ENCODE results near the gene SIX4. TPM values are rescaled to one million over a fixed set of nuclear protein-coding genes. Genes with fewer than 3 reads are reported as not detected.

The SIX4 gene
- total RNA-seq: not detected

DNA sequence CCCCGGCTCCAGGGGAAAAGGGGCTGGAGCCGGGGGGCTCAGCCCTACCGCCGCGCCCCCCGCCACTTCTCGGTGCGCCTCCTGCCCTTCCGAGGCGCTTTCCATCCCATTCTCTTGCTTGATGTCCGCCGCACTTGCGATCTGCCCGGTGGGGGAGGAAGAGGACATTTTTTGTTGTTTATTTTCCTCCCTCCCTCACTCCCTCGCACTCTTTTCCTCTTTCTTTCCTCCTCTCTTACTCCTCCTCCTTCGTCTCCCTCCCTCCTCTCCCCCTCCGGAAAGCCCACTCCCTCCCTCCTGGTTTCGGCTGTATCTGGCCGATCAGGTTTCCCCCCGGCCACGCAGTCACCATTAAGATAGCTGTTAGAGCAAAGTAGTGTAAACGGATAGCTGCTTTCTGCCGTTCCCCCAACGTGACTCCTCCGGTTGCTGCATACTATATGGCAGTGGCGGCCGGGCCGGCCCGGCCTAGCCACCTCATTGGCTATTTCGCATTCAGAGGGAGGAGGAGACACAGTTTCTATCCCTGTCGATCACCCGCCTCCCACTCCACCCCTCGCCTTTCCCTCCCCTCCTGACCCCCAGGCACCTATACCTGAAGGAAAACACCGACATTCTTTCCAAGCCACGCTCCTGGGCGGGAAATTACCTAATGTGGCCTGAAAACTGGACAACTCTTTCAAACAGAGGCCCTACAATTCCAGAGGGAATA is at the start of gene SIX4:
SIX4 (minus strand) TSS at position 445 of the 712 bp plus-strand sequence; CDS start at position 168, 277 bp downstream.
- peak within 1 kb of the TSS; percentile 78 for H3K4me3 Mint-ChIP-seq
- CTCF ChIA-PET: no interaction called here
- no peak within 1 kb of the TSS for H3K27ac Mint-ChIP-seq
- H3K27me3 Mint-ChIP-seq (ENCODE audit: low read depth): peaks cover 70% of the 10 kb centered on the region
- intact Hi-C loops (cut with micrococcal nuclease): loop anchor here (2.0 to 10.0 kb wide), 4 partner anchors 143 to 479 kb away; partner anchors contain the start of gene PPM1A
- no peaks in the 10 kb centered on the region for H3K36me3 Mint-ChIP-seq (ENCODE audit: low read depth)
- peak; percentile 15 for DNase-seq
- H3K4me1 Mint-ChIP-seq (ENCODE audit: low read depth): peaks cover 19% of the 10 kb centered on the region
- no peaks in the 10 kb centered on the region for H3K9me3 Mint-ChIP-seq

DNA sequence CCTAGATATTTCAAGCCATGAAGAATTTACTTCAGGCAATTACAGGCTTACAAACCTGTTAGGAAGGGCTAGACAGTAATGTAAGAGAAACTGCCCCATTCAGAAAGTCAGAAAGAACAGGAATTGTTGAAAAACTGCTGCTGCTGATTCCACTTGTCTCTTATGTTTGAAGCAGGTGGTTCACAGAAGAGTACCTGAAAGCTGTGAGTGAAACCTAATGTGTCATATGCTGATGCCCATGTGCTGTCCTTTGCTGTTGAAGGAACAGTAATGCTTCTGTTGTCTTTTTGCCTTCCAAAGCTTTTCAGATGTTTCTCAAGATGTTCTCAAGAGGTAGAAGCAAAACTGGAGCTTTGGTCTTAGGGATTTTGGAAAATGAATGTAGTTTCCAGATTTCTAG is 49.4 kb upstream of the SIX4 start:
- intact Hi-C loops (cut with micrococcal nuclease): no loop called here
- peaks cover 6% of the 10 kb centered on the region for H3K4me1 Mint-ChIP-seq (ENCODE audit: low read depth)
- H3K27ac Mint-ChIP-seq: no peak overlapping the region
- CTCF ChIA-PET: no interaction called here
- H3K27me3 Mint-ChIP-seq (ENCODE audit: low read depth): no peaks in the 10 kb centered on the region
- H3K4me3 Mint-ChIP-seq: no peak overlapping the region
- H3K9me3 Mint-ChIP-seq: no peaks in the 10 kb centered on the region
- no peak for DNase-seq
- peaks cover 2% of the 10 kb centered on the region for H3K36me3 Mint-ChIP-seq (ENCODE audit: low read depth)

DNA sequence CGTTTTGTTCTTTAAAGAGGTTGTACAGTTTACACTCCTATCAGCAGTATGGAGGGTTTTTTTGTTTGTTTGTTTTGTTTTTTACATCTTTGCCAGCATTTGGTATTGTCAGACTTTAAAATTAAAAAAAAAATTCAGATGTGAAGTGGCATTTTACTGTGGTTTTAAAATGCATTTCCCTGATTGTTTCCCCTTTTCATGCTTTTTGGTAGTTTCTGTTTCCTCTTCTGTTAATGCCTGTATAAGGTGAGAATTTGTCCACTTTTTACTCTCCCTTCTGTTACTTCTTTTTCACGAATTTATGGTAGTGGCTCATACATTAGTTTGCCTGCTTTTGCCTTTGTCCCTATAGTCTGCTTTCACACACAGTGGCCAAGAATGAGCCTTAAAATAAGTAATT is 47.0 kb upstream of the SIX4 start:
- no peak for DNase-seq
- Mint-ChIP-seq H3K4me3 (no peak overlapping the region), H3K27ac (no peak overlapping the region), H3K9me3 (no peaks in the 10 kb centered on the region), H3K27me3 (ENCODE audit: low read depth) (no peaks in the 10 kb centered on the region), H3K4me1 (ENCODE audit: low read depth) (peaks cover 7% of the 10 kb centered on the region), H3K36me3 (ENCODE audit: low read depth) (peaks cover 2% of the 10 kb centered on the region)
- intact Hi-C loops (cut with micrococcal nuclease): no loop called here
- CTCF ChIA-PET: no interaction called here

DNA sequence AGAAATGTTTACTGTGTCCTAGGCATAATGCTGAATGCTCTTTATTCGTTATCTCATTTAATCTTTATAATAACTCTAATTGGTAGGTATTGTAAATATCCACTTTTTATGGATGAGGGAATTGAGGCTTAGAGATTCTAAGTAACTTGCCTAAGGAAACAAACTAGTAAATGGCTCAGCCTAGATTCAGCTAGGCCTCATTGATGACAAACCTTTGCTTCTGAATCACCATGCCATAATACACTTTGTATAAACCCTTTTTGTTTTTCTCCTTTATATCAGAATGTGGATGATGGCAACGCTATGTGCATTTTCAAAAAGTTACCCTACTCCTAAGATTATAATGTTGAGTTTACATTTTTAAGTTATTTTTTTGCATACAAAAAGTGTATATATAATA is 44.5 kb upstream of the SIX4 start:
- no peak for DNase-seq
- H3K27ac Mint-ChIP-seq: no peak overlapping the region
- intact Hi-C loops (cut with micrococcal nuclease): loop anchor here (2.0 kb wide), 1 partner anchor 304 kb away; no protein-coding TSS in a partner anchor
- no peaks in the 10 kb centered on the region for H3K9me3 Mint-ChIP-seq
- H3K36me3 Mint-ChIP-seq (ENCODE audit: low read depth): peaks cover 2% of the 10 kb centered on the region
- CTCF ChIA-PET: no interaction called here
- H3K4me3 Mint-ChIP-seq: no peak overlapping the region
- no peaks in the 10 kb centered on the region for H3K27me3 Mint-ChIP-seq (ENCODE audit: low read depth)
- H3K4me1 Mint-ChIP-seq (ENCODE audit: low read depth): peaks cover 7% of the 10 kb centered on the region

DNA sequence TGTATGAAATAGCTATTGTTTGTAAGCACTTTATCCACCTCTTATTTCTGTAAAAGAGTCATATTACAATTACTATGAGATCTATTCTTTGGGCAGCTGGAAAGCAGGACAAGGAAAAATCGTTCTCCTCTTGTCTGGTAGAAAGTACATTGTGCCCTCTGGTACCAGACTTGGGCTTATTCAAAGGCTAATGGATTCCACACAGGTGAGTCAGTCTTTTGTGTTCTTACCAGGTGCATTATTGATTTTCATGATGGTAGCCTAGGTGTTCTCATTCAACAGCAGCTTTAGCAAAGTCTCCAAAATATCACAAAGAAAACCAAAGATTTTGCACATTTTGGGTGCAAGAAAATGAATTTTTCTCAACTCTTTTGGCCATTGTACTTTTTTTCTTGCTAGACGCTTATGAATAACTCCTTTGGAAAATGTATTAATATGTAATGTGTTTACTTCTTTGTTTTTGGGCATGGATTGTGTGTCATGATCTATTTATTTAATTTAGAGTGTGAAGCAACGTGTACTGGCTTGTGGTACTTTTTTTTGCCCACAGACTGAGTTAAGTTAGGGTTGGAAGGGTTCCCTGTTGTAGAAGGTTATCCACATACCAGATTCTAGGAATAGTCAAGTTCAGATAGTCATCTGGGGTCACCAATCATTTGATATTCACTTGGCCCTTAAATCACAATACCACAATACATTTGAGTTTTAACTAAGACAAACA is 36.7 kb upstream of the SIX4 start:
- CTCF ChIA-PET: interaction anchor here (0.6 kb wide), 1 partner anchor 495 kb away, joined by 3 read pairs; no protein-coding TSS in a partner anchor
- intact Hi-C loops (cut with micrococcal nuclease): no loop called here
- Mint-ChIP-seq H3K27ac (no peak overlapping the region), H3K4me1 (ENCODE audit: low read depth) (peaks cover 28% of the 10 kb centered on the region), H3K9me3 (no peaks in the 10 kb centered on the region), H3K4me3 (no peak overlapping the region), H3K36me3 (ENCODE audit: low read depth) (no peaks in the 10 kb centered on the region), H3K27me3 (ENCODE audit: low read depth) (no peaks in the 10 kb centered on the region)
- no peak for DNase-seq

DNA sequence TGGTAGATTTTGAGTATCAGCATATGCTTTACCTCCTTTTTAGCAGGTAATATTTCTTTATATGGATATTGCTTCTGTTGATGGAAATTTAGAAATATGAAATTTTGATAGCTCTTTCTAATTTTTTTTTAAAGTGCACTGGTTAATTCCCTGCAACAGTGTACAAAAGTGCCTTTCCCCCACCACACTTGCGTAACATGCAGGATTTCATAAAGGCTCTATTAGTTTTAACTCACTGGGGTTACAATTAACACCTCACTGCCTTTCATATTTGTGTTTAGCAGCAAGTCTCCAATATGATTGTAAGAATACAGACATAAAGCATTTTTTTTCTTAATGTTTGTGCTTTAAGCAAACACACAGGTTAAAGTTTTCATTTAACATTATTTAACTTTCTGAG is 36.1 kb upstream of the SIX4 start:
- Mint-ChIP-seq H3K27me3 (ENCODE audit: low read depth) (no peaks in the 10 kb centered on the region), H3K9me3 (no peaks in the 10 kb centered on the region), H3K36me3 (ENCODE audit: low read depth) (no peaks in the 10 kb centered on the region), H3K4me3 (no peak overlapping the region), H3K27ac (no peak overlapping the region), H3K4me1 (ENCODE audit: low read depth) (peaks cover 28% of the 10 kb centered on the region)
- no peak for DNase-seq
- CTCF ChIA-PET: no interaction called here
- intact Hi-C loops (cut with micrococcal nuclease): no loop called here

DNA sequence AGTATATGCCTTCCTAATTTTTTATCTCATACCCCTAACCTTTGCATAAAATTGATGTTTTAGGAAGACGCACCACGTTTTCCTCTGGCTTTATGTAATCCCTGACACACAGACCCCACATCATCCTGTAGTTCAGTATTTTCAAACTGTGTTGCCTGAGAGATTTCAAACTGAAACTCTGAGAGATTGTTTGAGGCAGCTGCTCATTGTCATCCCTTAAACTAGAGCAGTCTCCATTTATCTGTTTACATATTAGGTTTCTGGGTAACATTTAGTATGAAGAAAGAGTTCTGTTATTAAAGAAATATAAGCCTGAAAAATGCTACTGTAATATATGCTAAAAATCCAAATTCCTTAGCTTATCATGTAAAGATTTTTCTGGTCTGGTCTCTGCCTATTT is 34.7 kb upstream of the SIX4 start:
- intact Hi-C loops (cut with micrococcal nuclease): no loop called here
- DNase-seq: no peak
- Mint-ChIP-seq H3K27ac (no peak overlapping the region), H3K36me3 (ENCODE audit: low read depth) (no peaks in the 10 kb centered on the region), H3K27me3 (ENCODE audit: low read depth) (no peaks in the 10 kb centered on the region), H3K4me1 (ENCODE audit: low read depth) (peaks cover 32% of the 10 kb centered on the region), H3K9me3 (no peaks in the 10 kb centered on the region), H3K4me3 (no peak overlapping the region)
- CTCF ChIA-PET: no interaction called here

DNA sequence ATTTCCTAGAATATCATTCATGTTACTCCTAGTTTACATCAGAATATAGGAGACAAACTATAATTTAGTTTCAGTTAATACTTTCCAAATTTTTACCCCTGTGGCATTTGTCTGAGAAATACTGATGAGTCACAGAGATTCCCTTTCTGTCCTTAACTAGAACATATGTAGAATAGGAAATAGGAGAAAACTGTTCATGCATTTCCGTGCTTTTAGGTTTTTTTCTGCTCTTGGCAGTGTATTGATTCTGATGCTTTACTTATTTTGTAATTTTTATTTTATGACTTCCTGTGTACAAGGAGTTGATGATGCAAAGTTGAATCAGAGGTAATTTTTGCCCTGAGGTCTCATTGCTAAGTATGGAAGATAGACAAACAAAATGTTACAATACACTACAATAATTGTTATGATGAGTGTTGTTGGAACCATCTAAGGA is 33.4 kb upstream of the SIX4 start:
- Mint-ChIP-seq H3K27ac (no peak overlapping the region), H3K4me3 (no peak overlapping the region), H3K36me3 (ENCODE audit: low read depth) (no peaks in the 10 kb centered on the region), H3K9me3 (no peaks in the 10 kb centered on the region), H3K4me1 (ENCODE audit: low read depth) (peaks cover 42% of the 10 kb centered on the region), H3K27me3 (ENCODE audit: low read depth) (peaks cover 2% of the 10 kb centered on the region)
- intact Hi-C loops (cut with micrococcal nuclease): no loop called here
- no peak for DNase-seq
- CTCF ChIA-PET: no interaction called here

DNA sequence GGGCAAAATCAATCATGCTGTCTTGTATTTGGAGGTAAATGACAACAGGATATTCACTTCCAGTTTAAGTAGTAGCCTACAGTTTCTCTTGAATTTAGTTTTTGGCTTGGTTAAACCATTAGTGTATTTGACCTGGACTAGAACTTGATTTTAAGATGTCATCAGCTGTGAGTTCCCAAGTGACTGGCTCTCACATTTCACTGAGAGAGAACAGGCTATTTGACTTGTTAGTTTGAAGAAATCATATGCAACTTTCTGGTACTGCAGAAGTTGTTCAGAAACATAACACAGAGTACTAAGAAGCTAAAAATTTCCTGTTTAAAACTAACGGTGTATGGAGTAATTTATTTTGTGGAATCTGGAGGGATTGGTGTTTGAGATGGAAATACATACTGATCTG is 32.7 kb upstream of the SIX4 start:
- no peak for DNase-seq
- Mint-ChIP-seq H3K4me1 (ENCODE audit: low read depth) (peaks cover 42% of the 10 kb centered on the region), H3K27ac (no peak overlapping the region), H3K9me3 (no peaks in the 10 kb centered on the region), H3K4me3 (no peak overlapping the region), H3K27me3 (ENCODE audit: low read depth) (peaks cover 2% of the 10 kb centered on the region), H3K36me3 (ENCODE audit: low read depth) (no peaks in the 10 kb centered on the region)
- intact Hi-C loops (cut with micrococcal nuclease): no loop called here
- CTCF ChIA-PET: no interaction called here

DNA sequence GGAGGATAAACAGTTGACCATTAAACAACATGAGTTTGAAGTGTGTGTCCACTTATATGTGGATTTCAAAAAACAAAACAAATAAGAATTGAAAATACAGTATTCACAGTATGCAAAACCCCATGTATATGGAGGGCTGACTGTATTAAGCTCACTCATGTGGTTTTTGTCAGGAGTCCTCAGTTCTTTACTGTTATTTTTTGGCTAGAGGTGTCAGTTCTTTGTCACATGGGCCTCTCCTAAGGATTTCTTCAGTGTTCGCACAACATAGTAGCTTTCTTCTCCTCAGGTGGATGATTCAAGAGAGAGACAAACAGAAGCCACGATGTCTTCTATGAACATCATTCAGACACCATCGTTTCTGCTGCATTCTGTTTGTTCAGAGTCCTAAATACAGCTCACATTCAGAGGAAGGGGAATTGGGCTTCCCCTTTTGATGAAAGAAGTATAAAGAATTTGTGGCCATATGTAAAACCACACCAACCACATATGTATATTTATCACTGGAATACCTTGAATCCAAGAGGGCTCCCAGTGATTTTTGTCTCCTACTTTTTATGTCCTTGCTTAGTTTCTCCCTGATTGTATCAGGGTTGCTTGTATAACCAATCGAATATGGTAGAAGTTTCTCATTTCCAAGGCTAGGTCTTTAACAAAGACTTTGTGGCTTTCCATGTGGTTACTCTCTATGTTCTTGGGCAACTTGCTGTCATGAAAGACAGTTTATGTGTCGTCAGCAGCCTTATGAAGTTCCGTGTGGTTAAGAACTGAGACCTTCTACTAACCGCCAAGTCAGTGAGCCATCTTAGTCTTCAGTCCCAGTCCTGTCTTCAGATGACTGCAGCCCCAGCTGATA is 29.3 kb upstream of the SIX4 start:
- Mint-ChIP-seq H3K9me3 (no peaks in the 10 kb centered on the region), H3K27me3 (ENCODE audit: low read depth) (peaks cover 2% of the 10 kb centered on the region), H3K4me1 (ENCODE audit: low read depth) (peaks cover 35% of the 10 kb centered on the region), H3K36me3 (ENCODE audit: low read depth) (no peaks in the 10 kb centered on the region), H3K4me3 (peak overlapping the region; percentile 14), H3K27ac (peak overlapping the region; percentile 37)
- DNase-seq: peak; percentile 78
- intact Hi-C loops (cut with micrococcal nuclease): loop anchor here (1.0 to 5.0 kb wide), 9 partner anchors 19 to 425 kb away; partner anchors contain the start of genes MNAT1, SLC38A6 and TRMT5
- CTCF ChIA-PET: interaction anchor here (1.2 kb wide), 1 partner anchor 74 kb away, joined by 3 read pairs; no protein-coding TSS in a partner anchor

DNA sequence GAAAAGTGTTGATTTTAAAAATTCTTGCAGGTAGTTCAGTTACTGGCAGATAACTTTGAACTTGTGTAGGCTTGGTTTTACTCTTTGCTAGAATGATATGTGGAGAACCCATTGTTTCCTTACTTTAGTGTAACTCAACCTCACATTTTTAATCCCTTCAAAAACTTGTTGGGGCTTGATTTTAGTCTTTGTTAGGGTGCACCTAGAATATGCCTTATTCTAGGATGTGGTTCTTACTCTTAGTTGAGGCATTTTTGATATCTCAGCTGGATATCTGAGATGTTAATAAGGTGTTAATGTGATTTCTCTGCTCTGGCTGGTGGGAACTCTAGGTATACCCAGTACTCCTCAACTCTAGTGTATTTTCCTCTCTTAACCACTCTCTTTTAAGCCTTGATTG is 20.4 kb upstream of the SIX4 start:
- intact Hi-C loops (cut with micrococcal nuclease): no loop called here
- H3K27me3 Mint-ChIP-seq (ENCODE audit: low read depth): no peaks in the 10 kb centered on the region

More for the DNA sequence above, 20.4 kb upstream of the SIX4 start:
- Mint-ChIP-seq H3K9me3 (peaks cover 8% of the 10 kb centered on the region), H3K27ac (no peak overlapping the region), H3K36me3 (ENCODE audit: low read depth) (peaks cover 11% of the 10 kb centered on the region), H3K4me1 (ENCODE audit: low read depth) (peaks cover 5% of the 10 kb centered on the region), H3K4me3 (no peak overlapping the region)
- CTCF ChIA-PET: interaction anchor here (0.9 kb wide), 1 partner anchor 283 kb away, joined by 3 read pairs; no protein-coding TSS in a partner anchor
- no peak for DNase-seq
